T-helper 9 cell (primary cell): ENCODE data around the gene FAM185A.
"Not testable (repeated sequence)": the region's sequence is repeated elsewhere in the genome, so short reads cannot be mapped to it uniquely, and the experiment has no call there.

Experiments used
- DNase-seq: peaks from one replicate; pipeline ENCODE4 v3.0.0-alpha.2; 2020

Gene FAM185A

GRCh38 chr7:102780926-102781325 is 32.1 kb downstream of the FAM185A start:
- DNase-seq: not testable (repeated sequence)

- not testable (repeated sequence) for DNase-seq
These were observed 40.0 kb downstream of the FAM185A start for GRCh38 chr7:102788770-102789169.

DNA sequence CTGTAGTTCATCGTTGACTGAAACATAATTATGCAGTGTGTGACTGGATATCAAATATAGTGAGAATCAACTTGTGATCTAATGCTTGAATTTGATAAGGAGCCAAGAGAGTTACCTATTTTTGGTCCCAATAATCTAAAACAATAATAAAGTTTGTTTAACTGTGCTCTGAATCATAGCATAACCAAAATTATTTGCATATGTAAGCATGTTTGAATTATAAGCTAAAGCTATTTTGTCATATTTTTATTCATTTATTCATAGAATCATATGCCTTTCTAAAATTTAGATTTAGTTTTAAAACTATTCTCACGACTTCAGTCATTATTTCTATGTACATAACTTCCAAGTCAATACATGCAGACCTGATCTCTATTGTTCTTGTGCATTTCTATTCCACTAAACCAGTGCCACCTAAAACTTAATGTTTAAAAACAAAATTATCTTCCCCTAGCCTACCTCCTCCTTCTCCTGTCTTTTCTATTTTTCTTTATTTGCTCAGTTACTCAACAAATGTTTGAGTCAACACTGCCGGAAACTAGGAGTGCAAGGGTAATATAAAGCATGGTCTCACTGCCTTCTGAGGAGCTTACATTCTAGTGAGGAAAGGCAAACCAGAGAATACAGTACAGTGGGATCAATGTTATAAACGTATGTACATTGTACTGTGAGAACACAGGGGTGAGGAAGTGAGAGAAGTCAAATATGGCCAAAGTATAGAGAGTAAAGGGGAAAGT is 41.7 kb downstream of the FAM185A start:
- not testable (repeated sequence) for DNase-seq

DNA sequence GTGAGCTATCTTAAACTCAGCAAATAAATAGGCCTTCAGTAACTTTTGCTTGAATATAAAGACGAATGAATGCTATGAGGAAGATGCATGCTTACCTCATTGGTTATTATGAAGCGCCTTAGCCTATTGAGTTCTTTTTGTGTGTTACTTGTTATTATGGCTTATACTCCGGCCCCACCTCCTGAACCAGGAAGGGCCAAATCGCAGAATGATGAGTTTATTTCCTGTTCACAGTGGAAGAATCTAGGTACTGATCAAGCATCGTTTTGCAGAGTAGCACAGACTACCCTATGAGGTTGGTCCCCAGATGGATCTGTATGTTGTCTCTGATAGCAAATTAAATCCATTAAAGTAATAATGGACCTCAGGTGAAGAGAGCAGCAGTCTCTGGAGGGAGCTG is 42.6 kb downstream of the FAM185A start:
- DNase-seq: not testable (repeated sequence)

GRCh38 chr7:102791831-102792230 is 43.0 kb downstream of the FAM185A start:
- DNase-seq: not testable (repeated sequence)

DNA sequence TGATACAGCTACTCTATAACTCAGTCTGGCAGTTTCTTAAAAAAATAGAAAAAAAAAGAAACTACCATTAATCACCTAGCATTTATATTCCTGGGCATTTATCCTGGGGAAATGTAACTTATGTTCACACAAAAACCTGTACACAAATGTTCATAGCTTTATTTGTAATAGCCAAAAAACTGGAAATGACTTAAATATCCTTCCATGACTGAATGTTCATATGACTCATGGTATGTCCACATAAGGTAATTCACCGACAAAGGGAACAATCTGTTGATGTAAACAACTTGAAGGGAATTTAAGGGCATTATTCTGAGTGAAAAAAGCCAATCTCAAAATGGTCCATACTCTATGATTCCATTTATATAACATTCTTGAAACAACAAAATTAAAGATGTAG is 45.8 kb downstream of the FAM185A start:
- DNase-seq: not testable (repeated sequence)

- DNase-seq: not testable (repeated sequence)
These were observed 47.3 kb downstream of the FAM185A start for GRCh38 chr7:102795987-102796595.

GRCh38 chr7:102806613-102807012 is 57.8 kb downstream of the FAM185A start:
- no peak for DNase-seq

DNA sequence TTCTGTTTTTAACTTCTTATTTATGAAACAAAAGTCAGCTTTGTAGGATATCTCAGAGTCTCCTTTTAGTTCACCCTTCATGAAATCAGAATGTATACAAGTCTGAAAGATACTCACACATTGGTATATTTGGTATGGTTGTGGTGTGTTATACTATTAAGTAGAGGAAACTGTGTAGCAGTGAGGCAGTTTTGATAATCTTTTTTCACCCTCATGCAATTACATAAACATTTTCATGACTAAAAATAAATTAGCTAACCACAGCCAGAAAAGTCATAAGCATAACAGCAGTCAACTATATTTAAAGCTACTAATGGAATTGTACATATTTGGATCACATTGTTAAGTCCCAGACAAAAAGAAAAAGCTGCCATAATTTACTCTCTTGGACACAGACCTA is 62.1 kb downstream of the FAM185A start:
- no peak for DNase-seq

DNA sequence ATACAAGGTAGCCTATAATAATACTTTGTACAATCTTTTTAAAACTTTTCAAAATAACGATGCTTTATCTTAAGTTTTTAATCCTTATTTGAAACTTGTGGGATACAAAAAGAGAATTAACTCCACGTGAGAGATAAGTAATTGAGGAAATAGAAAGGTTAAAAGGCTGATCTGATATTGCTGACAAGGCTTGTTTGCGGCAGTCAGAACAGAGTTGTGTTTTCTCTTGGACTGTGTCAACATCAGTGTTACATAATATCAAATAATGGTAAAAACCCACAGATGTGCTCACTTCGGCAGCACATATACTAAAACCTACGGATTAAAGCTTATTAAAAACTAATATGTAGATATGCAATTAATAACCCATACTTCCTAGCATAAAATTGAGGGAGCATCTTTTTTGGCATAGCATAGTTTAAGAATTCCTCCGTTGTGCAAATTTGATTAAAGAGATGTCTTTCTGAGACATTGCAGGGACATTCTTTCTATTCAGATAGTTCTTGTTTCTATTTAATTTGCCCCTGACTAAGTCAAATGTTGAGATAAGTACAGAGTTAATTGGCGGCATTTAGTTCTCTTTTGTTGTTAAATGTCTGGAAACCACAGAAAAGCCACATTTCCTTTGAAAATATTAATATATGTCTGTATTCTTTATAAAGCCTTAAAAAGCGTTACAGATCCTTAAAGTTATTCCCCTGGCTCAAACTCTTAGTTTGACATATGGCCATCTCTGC is 63.3 kb downstream of the FAM185A start:
- DNase-seq: no peak

DNA sequence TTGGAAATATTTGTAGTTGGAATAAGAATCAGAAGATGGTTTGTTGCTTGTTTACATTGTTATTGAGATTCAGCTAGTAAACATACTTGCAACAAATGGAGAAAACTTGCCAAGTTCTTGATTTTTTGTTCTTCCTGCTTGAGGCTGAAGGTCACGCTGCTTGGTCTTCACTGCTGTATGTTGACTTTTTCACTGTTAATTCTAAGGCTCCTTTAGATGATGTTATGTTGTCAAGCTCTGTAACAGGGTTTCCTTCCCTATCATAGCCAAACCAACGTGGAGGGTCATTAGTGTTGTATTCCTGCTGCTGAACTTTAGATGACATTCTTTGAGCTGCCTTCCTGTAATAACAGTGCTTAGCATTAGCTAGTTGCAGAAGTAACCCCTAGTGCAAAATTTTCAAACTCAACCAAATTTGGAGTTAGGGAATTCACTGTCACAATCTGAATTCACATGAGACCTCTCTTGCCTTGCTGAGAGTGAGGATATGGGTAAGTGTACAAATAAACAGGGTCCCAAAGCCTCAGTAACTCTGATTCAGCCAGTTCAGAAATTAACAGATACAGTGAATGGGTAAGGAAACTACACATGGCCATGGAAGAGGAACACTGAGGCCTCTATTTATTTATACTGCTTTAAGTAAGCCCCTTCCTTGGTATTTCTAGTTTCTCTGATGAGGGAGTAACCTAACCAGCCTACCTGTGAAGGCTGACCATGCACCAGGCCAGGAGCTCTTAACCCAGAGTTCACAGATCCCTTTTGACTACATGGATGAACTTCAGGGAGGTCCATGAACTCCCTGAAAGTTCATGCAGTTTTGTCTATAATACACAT is 64.6 kb downstream of the FAM185A start:
- no peak for DNase-seq

DNA sequence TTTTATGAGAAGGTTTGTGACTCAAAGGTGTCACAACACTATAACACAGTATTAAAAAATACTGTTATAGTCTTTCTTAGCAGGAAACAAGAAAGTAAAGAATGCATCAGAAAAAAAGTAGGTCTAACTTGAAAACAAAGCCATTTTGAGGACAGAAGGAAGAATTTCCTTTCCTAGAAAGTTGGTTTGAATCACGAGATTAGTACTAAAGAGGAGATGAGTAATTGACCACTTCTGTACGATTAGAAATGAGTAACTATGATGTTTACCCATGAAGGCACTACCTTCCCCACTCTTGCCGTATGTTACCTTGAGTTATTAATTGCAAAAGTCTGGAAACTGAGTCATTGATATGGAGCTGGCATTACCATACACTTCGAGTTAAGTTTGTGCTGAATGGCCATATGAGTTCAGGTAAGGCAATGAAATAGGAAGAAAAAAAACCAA is 65.2 kb downstream of the FAM185A start:
- no peak for DNase-seq

DNA sequence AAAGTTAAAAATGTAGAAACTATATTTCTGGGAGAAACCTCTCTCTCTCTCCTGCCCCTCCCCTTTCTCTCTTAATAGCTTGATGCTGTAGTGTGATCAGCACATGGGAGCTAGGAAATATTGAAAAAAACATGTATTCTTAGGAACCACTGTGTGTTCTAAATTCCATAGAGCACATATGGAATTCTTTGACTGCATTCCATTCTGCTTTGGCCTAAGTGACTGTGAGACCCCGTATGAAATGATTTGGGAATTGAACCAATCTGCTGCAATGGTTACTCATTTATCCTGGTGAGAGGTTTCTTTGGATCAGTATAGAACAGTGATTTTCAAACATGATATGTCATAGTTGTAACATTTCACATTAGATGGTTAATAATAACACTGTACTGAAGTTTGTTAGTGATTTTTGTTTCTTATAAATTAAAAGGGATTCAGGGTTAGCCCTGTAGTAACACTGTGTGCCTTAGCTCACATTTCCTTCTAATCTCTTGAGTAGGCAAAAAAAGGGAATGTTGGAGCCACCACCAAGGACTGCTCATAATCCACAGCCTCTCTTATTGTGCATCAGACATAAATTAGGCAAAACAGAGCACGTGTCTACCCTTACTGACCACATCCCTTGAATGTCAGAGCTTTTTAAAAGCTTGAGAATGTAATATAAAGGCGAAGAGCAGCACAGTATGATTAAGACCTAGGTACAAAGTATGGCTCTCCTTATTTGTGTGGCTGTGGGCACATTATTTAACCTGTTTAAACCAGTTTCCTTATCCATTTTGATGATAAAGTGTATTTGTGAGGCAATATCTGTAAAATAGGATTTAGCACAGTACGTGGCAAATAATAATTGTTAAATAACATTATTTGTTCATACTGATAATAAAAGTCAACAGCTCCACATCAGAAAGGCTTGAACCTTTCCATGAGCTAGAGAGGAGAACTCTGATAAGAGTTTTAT is 69.1 kb downstream of the FAM185A start:
- DNase-seq: no peak

DNA sequence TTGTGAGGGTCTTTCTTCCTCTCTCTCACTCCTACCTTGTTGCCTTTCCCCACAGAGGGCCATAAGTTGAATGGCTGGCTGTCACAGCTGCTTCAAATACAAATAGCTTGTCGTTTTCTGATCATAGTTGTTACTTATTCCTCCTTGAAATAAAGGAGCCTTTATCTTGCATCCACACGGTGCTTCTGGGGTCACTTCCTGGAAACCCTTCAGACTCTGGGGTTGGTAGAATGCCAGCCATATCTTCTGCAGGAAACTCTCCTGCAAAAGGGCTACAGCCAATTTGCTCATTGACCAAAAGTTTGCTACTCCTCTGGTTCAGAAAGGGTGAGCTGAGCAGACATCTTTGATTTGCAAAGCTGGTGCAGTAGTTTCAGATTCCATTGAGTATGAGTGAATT is 70.4 kb downstream of the FAM185A start:
- no peak for DNase-seq

- no peak for DNase-seq
These were observed 73.4 kb downstream of the FAM185A start for GRCh38 chr7:102821994-102822747.

GRCh38 chr7:102823390-102824119 is 74.8 kb downstream of the FAM185A start:
- DNase-seq: no peak

GRCh38 chr7:102828286-102828685 is 79.5 kb downstream of the FAM185A start:
- no peak for DNase-seq

DNA sequence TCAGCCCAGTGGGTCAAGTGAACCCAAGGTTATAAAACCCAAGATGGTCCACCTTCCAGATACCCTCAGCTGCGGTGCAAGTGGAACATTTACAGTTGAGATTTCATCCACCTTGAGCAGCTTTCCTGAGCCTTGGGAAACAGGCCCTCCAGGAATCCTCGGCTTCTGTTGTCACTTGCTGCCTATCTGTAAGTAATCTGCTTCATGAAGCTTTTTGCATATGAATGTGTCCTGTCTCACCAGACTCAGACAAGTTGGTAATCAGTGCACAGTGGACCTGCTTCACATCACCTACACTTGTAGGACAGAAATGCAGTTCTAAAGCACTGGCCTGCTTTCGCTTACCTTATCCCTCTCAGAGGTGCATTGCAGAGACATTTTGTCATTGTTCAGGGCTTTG is 80.3 kb downstream of the FAM185A start:
- DNase-seq: no peak

DNA sequence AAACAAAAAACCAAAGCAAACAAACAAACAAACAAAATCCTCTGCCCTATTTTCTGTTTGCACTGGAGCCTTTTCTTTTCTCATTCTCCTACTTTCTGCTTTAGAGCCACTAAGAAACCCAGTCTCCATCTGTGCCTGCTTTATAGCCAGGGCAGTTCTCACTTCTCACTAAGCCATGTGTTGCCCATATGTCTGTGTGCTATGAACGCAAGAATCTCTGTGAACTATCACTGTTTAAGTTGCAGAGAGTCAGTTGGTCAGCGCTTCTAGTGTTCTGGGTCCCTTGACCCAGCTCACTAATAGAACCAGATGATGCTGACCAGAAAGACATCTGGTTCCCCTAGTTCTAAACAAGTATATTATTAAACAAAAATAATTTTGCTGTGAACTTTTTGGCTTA is 81.4 kb downstream of the FAM185A start:
- DNase-seq: no peak

DNA sequence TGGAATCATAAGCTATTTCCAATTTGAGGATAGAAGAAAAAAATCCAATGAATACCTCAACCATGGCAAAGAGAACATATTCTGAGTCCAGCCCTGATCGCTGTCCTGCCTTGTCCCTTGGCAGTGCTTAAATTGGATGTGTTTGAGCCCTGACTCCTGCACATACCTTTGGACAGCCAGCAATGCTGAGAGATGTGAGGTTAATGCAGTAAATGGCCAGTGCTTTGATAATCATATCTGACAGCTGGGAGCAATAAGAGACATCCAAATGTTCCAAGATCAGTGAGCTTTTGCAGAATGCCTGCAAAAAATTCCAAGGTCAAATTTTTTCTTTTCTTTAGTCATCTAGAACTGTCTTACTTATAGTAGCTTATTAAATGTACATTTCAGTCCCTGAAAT is 83.9 kb downstream of the FAM185A start:
- DNase-seq: no peak
